ENCODE data around the gene SPATA17.

Gene SPATA17

GRCh38 chr1:217856342-217857034 lies 225.3 kb downstream of the SPATA17 start:
- no peak for DNase-seq (ENCODE audit: low read depth)

- DNase-seq (ENCODE audit: low read depth) = no peak
These were observed 225.9 kb downstream of the SPATA17 start for GRCh38 chr1:217857061-217857460.

GRCh38 chr1:217861658-217862057 lies 230.5 kb downstream of the SPATA17 start:
- no peak for DNase-seq (ENCODE audit: low read depth)

GRCh38 chr1:217867446-217867995 lies 236.4 kb downstream of the SPATA17 start:
- no peak for DNase-seq (ENCODE audit: low read depth)

- no peak for DNase-seq (ENCODE audit: low read depth)
These were observed 240.8 kb downstream of the SPATA17 start for GRCh38 chr1:217871955-217872354.

- no peak for DNase-seq (ENCODE audit: low read depth)
These were observed 244.1 kb downstream of the SPATA17 start for GRCh38 chr1:217875229-217875628.

GRCh38 chr1:217876401-217876800 lies 245.3 kb downstream of the SPATA17 start:
- no peak for DNase-seq (ENCODE audit: low read depth)

GRCh38 chr1:217876896-217877295 lies 245.8 kb downstream of the SPATA17 start:
- DNase-seq (ENCODE audit: low read depth) = no peak

- no peak for DNase-seq (ENCODE audit: low read depth)
These were observed 250.0 kb downstream of the SPATA17 start for GRCh38 chr1:217881131-217881543.

GRCh38 chr1:217881607-217882332 lies 250.6 kb downstream of the SPATA17 start:
- DNase-seq (ENCODE audit: low read depth) = no peak

- DNase-seq (ENCODE audit: low read depth) = no peak
These were observed 254.0 kb downstream of the SPATA17 start for GRCh38 chr1:217885181-217885580.

- no peak for DNase-seq (ENCODE audit: low read depth)
These were observed 257.2 kb downstream of the SPATA17 start for GRCh38 chr1:217888328-217888727.

- DNase-seq (ENCODE audit: low read depth) = no peak
These were observed 258.3 kb downstream of the SPATA17 start for GRCh38 chr1:217889401-217889800.

- no peak for DNase-seq (ENCODE audit: low read depth)
These were observed 260.8 kb downstream of the SPATA17 start for GRCh38 chr1:217891966-217892365.

GRCh38 chr1:217892750-217893149 lies 261.6 kb downstream of the SPATA17 start:
- DNase-seq (ENCODE audit: low read depth) = no peak

- no peak for DNase-seq (ENCODE audit: low read depth)
These were observed 264.7 kb downstream of the SPATA17 start for GRCh38 chr1:217895841-217896240.

GRCh38 chr1:217896490-217896889 lies 265.3 kb downstream of the SPATA17 start:
- DNase-seq (ENCODE audit: low read depth) = no peak

- DNase-seq (ENCODE audit: low read depth) = no peak
These were observed 266.0 kb downstream of the SPATA17 start for GRCh38 chr1:217897100-217897499.

- DNase-seq (ENCODE audit: low read depth) = no peak
These were observed 268.5 kb downstream of the SPATA17 start for GRCh38 chr1:217899614-217900013.

GRCh38 chr1:217907504-217907903 lies 276.4 kb downstream of the SPATA17 start:
- no peak for DNase-seq (ENCODE audit: low read depth)

GRCh38 chr1:217910203-217910602 lies 279.1 kb downstream of the SPATA17 start:
- no peak for DNase-seq (ENCODE audit: low read depth)

GRCh38 chr1:217910791-217911320 lies 279.7 kb downstream of the SPATA17 start:
- DNase-seq (ENCODE audit: low read depth) = no peak

GRCh38 chr1:217911908-217912307 lies 280.8 kb downstream of the SPATA17 start:
- DNase-seq (ENCODE audit: low read depth) = no peak
